ENCODE data around the gene SSR2.

The SSR2 gene

DNA sequence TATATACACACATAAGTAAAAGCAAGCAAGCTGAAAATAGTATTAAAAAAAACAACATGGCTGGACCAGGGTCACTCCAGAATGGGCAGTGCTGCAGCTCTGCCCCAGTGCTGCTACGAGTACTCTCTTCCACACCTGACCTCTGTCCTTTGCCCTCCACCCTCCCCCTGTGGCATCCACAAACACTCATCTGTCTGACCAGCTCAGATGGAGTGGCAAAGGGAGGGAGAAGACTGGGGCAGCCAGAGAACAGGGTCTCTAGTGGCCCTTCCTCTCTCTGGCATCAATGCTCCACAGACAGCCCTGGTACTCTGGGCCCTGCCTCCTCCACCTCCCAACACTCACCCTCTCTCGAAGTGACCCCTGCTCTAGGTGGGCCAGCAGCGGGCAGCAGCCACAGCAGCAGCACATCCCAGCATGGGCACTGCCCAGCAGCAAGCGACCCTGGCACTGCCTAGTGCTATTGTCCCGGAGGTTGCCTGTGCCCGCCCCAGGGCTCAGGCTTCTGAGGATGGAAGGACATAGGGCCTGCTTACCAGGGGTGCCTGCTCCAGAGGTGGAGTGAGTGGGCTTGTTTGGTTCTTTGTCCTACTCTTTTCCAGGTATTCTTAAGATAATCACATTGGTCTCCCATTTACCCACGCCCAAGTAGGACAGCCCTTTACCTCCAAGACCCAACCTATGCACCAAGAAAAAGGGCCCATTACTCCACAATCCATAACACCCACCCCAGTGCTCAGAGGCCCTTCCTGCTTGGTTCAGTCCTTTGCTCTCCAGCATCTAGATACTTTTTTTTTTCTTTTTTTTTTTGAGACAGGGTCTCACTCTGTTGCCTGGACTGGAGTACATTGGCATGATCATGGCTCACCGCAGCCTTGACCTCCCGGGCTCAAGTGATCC lies 48.6 kb downstream of the SSR2 start:
- DNase-seq, result no peak

DNA sequence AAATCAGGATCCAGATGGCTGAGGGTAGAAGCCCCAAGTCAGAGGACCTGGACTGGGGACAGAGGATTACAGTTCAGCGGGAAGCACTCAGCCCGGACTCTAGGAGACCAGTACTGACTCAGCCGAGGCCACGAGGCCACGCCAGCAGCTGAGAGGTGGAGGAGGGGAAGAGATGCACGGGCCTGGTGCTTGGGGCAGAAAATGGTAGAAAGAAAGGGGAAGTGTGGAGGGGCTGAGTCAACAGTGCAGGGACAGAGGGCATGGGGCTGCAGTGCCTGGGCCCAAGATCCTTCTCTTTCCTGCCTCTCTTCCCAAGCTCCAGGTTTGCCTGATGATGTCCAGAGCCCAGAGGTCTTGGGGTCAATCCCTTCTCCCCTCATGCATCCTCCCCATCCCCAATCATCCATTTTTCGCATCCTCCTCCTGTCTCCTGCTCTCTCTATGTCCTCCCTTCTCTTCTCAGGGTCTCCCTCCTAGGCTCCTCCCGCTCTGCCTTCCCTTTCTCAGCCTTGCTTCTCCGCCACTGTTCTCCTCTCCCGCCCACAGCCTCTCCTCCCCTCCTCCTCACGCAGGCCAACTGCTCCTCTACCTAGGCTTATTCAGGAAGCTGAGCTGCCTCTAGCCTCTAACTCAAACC lies 50.1 kb downstream of the SSR2 start:
- peak; percentile 54 for DNase-seq

DNA sequence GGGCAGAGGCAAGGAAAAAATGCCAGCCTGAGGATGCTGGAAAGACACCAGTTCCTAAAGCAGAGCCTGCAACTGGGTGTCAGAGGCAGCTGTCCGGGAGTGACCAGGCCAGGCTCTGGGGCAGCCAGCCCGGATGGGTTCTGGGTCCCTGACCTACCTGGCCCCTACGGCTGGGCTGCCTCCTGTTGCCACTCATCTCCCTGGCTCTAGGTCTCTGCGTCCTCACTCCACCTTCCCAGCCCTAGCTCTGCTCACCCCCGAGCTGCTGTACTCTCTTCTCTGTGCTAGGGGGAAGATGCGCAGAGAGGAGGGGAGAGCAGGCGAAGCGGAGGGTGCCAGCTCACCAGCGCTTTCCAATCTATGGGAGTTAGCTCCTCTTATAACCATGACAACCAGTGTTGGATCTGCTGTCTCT lies 51.4 kb downstream of the SSR2 start:
- DNase-seq, result no peak

DNA sequence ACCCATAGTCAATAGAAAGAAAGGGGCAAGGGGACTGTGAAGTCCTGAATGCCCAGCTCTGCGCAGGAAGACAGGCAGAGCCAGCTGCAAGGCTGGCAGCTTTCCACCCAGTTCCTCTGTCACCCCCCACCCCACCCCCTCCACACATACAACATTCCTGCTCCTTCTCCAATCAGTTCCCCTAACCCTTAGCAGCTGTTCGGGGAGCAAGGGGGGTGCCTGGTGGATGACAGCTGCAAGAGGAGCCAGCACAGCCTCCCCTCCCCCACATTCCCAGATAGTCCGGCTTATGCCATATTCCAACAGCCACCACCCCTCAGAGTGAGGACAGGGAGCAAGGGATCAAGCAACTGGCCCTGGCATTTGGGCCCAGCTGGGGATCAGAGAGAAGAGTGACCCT lies 52.1 kb downstream of the SSR2 start:
- peak; percentile 92 for DNase-seq

DNA sequence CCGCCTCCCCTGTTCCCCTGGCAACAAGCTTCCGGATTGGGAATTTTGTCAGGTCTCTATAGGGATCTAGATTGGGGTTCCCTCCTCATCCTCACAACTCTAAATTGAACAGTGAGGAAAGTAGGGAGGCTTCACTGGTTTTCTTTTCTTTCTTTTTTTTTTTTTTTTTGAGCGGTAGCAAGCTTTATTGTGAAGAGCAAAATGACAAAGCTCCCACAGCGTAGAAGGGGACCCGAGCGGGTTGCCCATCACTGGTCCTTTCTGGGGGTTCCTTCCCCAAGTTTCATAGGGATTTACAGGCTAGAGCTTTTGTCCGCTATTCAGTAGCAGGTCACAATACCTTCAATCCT lies 52.7 kb downstream of the SSR2 start:
- DNase-seq, result no peak

DNA sequence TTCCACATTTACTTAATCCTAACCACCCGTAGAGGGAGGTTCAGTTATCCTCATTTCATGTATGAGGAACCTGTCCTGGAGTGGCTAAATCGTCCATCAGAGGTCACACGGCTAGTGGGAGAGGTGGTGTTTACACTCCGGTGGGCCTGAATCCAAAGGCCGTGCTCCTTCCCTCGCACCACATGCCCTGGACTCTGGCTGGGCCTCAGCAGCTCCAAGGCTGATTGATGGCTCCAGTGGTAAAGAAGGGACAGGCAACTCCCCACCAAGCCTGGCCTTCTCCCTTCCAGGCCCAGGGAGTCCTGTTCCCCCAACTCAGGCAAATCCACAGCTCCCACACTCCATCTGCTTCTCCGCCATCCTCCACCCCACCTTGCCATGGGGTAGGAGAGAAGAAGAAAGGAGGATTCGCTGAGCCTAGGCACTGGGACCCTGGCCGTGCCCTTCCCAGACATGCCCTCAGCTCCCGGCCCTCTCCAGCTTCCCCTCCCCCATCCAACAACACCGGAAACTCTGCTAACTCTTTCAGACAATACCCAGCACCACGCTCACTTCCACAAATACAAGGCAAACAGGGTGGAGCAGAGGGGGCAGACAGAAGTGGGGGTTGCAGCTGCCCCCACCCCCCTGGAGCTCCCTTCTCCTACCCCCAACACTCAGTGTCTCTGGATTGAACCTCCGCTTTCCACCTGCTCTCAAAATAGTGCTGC lies 53.3 kb downstream of the SSR2 start:
- no peak for DNase-seq

DNA sequence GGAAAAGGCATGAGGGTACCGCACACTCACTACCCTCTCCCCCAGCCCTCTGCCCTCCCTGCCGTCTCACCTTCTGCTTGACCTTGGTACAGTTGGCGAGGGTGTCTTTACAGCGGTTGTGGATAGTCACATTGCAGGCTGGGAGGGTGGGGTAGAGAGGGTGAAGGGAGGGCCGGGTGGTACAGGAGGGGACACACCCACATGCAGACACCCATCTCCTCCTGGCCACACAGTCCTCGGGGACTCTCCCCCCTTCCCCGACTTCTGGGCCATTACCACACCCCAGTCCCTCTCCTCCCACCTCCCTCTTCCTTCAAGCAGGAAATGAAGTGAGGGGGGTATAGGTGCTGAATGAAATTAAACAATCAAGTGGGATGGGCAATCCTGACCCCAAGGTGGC lies 54.0 kb downstream of the SSR2 start:
- DNase-seq, result no peak

DNA sequence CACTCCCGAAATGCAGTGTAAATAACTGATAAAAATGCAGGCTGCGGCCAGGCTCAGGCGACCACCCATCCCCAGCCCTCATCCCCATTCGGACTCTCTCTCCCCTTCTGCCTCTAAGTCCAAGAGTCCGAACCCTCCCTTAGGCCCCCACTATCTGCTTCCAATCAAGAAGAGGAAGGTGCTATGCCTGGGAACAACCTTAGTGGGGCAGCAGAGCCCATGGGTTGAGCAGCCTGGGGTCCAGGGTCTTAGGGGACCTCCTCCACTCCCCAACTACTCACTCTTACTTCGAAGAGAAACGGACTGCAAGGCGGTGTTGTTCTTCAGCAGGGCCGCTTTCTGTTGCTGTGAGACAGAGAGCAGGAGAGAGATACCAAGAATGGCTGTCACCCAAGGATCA lies 54.6 kb downstream of the SSR2 start:
- DNase-seq, result no peak

DNA sequence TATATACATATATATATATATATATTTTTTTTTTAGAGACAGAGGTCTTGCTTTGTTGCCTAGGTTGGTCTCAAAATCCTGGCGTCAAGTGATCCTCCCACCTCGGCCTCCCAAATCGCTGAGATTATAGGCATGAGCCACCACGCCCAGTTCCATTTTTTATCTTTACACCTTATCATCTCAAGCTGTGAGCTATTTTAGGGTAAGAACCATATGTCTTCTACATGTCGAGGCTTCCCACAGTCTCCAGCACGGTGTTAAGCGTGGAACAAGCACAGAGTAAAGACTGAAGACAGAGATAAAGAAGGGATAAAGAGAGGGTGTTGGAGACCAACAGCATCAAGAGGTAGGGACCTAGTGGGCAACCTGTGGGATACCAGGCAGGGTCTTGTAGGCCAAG lies 56.6 kb downstream of the SSR2 start:
- DNase-seq, result no peak

DNA sequence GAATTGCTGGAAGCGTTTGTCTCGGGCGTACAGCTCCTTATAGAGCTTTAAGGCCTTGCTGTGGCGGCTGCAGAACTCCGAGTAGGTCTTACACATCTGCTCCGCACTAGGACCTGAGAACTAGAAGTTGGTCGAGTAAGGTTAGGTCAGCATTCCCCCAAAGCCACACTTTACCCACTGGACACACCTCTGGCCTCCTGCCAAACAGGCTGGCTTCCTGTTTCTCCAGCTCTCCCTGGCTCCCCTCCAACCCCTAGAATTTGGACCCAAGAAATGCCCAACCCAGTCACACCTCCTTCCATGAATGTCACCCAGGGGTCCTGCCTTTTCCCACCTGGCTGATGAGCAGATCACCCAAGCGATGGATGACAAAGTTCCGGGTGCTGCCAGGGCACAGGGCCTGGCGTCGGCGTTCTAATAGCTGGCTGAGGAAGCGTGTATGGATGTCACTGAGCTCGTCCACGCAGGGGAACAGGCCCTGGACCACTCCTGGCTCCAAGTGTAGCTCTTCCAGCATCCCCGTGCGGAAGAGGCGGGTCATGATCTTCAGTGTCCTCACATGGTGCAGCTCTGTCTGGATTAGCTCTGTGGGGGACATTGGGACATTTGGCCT lies 58.0 kb downstream of the SSR2 start:
- no peak for DNase-seq

DNA sequence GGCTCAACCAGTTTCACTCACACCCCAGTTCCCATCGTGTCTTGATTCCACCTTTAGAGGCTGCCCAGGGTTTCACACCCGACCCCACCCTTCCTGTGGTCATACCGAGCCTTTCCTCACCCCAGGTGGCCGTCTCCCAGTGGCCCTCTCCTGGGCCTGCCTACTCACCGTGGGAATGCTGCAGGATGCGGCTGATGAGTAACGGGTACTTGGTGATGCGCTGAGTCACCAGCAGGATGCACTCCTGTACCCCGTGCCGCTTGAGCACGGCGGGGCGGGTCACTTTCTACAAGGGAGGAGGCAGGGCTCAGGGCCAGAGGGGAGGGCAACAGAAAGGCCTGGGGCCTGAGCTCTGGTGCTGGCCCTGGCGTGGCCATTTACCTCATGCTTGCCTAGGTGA lies 58.8 kb downstream of the SSR2 start:
- DNase-seq, result no peak

DNA sequence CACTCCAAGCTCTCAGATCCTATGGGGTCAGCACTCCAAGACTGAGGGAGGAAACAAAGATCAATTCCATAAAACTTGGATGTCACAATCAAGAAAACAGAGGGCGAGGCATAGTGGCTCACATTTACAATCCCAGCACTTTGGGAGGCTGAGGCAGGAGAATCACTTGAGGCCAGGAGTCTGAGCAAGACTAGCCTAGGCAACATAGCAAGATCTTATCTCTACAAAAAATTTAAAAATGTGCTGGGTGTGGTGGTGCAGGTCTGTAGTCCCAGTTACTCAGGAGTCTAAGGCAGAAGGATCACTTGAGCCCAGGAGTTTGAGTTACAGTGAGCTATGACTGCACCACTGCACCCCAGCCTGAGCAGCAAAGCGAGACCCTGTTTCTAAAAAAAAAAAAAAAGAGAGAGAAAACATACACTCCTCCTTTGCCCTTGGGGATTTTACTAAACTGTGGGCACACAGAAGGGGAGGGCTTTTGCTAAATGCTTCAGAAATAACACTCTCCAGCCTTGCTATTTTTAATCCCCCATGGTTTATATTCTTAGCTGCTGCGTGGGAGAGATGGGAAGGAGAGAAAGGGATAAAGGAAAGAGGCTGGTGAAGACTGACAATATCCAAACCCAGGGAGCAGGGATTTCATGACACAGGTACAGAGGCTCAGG lies 60.5 kb downstream of the SSR2 start:
- no peak for DNase-seq
